A549 (cell line): ENCODE measurements around the gene TMEM161A.

ENCODE experiments used
- CHD4 ChIP-seq: fragments of 200-600 bp; sonication (generic); IDR thresholded peaks from 2 replicates; pipeline ENCODE4 v1.6.1; 2016; ENCODE audit warnings: antibody characterized with exemption, mild to moderate bottlenecking, borderline replicate concordance
- EHMT2 ChIP-seq: fragments of 200-600 bp; sonication (generic); IDR thresholded peaks from 2 replicates; pipeline ENCODE4 v1.6.1; 2016; ENCODE audit warnings: antibody characterized with exemption, low read depth, mild to moderate bottlenecking, moderate library complexity
- EP300 ChIP-seq, 2 experiments: fragments of >200 bp; sonication (Bioruptor Twin); formaldehyde crosslinking; IDR thresholded peaks; 2 replicates in 1 of 2; 3 replicates in 1 of 2; pipeline ENCODE4 v1.6.1; 2016 to 2017
- ESRRA ChIP-seq: fragments of 150-350 bp; IDR thresholded peaks from 2 replicates; pipeline ENCODE4 v1.6.1; 2014; ENCODE audit warnings: mild to moderate bottlenecking, low read length, borderline replicate concordance
- MAFK ChIP-seq: fragments of 450-650 bp; IDR thresholded peaks from 2 replicates; pipeline ENCODE4 v1.6.1; 2014; ENCODE audit not compliant: partially characterized antibody
- MAZ ChIP-seq: fragments of 150-350 bp; IDR thresholded peaks from 2 replicates; pipeline ENCODE4 v1.6.1; 2014; ENCODE audit warnings: antibody characterized with exemption, low read depth, low read length, borderline replicate concordance
- POLR2A ChIP-seq: IDR thresholded peaks from 2 replicates; pipeline ENCODE4 v1.6.1; 2012; ENCODE audit warnings: mild to moderate bottlenecking, low read length
- POLR2AphosphoS2 ChIP-seq: conservative IDR thresholded peaks from 2 replicates; pipeline ENCODE4 v1.6.1; 2012; ENCODE audit warnings: low read length, improper control_type of control experiment, inconsistent platforms
- ZFP36 ChIP-seq: fragments of 450-650 bp; IDR thresholded peaks from 2 replicates; pipeline ENCODE4 v1.6.1; 2014; ENCODE audit warnings: borderline replicate concordance; ENCODE audit not compliant: partially characterized antibody
- TF ChIP-seq, protein P1 (sequence below): fragments of >200 bp; sonication (Bioruptor Twin); formaldehyde crosslinking; IDR thresholded peaks from 3 replicates; pipeline ENCODE4 v1.5.1; 2016
- TF ChIP-seq, protein P2 (sequence below): fragments of 200-600 bp; sonication (generic); IDR thresholded peaks from 2 replicates; pipeline ENCODE4 v1.6.1; 2016; ENCODE audit warnings: antibody characterized with exemption, mild to moderate bottlenecking, moderate library complexity
- TF ChIP-seq, protein P3 (sequence below): IDR thresholded peaks from 2 replicates; pipeline ENCODE4 v1.6.1; 2012

DNA sequence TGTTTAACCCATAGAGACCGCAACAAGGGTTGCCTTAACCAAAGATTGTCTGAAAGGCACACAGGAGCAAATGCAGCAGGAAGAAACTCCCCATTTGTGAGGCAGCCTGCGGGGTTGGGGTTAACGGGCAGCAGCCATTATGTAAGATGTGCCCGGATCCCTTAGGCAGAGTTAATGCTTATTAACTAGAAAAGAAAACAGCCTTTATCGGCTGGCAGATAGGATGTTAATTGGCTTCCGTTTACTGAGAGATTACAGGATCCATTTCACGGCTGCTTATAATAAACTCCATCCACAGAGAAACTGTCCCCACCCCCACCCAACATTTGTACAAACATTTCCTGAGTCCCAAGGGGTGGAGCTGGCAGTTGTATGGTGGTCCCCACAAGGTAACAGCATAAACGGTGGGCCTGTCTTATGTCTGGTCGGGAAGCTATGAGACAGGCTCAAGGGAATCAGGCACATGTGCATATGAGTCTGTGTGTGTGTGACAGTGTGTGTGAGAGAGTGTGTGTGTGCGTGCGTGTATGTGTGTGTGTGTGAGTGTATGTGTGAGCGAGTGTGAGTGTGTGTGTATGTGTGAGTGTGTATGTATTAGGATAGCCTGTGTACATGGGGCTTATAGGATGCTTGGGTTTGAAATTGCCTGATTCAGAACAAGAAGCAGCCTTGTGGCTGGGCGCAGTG lies 63.9 kb downstream of the TMEM161A start:
- TF ChIP-seq, protein P1, sequence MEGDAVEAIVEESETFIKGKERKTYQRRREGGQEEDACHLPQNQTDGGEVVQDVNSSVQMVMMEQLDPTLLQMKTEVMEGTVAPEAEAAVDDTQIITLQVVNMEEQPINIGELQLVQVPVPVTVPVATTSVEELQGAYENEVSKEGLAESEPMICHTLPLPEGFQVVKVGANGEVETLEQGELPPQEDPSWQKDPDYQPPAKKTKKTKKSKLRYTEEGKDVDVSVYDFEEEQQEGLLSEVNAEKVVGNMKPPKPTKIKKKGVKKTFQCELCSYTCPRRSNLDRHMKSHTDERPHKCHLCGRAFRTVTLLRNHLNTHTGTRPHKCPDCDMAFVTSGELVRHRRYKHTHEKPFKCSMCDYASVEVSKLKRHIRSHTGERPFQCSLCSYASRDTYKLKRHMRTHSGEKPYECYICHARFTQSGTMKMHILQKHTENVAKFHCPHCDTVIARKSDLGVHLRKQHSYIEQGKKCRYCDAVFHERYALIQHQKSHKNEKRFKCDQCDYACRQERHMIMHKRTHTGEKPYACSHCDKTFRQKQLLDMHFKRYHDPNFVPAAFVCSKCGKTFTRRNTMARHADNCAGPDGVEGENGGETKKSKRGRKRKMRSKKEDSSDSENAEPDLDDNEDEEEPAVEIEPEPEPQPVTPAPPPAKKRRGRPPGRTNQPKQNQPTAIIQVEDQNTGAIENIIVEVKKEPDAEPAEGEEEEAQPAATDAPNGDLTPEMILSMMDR: no peak
- TF ChIP-seq, protein P2, sequence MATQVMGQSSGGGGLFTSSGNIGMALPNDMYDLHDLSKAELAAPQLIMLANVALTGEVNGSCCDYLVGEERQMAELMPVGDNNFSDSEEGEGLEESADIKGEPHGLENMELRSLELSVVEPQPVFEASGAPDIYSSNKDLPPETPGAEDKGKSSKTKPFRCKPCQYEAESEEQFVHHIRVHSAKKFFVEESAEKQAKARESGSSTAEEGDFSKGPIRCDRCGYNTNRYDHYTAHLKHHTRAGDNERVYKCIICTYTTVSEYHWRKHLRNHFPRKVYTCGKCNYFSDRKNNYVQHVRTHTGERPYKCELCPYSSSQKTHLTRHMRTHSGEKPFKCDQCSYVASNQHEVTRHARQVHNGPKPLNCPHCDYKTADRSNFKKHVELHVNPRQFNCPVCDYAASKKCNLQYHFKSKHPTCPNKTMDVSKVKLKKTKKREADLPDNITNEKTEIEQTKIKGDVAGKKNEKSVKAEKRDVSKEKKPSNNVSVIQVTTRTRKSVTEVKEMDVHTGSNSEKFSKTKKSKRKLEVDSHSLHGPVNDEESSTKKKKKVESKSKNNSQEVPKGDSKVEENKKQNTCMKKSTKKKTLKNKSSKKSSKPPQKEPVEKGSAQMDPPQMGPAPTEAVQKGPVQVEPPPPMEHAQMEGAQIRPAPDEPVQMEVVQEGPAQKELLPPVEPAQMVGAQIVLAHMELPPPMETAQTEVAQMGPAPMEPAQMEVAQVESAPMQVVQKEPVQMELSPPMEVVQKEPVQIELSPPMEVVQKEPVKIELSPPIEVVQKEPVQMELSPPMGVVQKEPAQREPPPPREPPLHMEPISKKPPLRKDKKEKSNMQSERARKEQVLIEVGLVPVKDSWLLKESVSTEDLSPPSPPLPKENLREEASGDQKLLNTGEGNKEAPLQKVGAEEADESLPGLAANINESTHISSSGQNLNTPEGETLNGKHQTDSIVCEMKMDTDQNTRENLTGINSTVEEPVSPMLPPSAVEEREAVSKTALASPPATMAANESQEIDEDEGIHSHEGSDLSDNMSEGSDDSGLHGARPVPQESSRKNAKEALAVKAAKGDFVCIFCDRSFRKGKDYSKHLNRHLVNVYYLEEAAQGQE: no peak
- TF ChIP-seq POLR2A (no peak), MAZ (no peak), EP300 (IDR thresholded peaks at IDR 0.05) (no peak), CHD4 (no peak), ZFP36 (no peak), MAFK (no peak), EHMT2 (no peak), ESRRA (no peak), POLR2AphosphoS2 (no peak)
- TF ChIP-seq, protein P3, sequence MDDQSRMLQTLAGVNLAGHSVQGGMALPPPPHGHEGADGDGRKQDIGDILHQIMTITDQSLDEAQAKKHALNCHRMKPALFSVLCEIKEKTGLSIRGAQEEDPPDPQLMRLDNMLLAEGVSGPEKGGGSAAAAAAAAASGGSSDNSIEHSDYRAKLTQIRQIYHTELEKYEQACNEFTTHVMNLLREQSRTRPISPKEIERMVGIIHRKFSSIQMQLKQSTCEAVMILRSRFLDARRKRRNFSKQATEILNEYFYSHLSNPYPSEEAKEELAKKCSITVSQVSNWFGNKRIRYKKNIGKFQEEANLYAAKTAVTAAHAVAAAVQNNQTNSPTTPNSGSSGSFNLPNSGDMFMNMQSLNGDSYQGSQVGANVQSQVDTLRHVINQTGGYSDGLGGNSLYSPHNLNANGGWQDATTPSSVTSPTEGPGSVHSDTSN: no peak
